Ramos (cell line): Measurements from ENCODE around the gene CCT7.

ENCODE experiments used
- in situ Hi-C: fragments of 300-500 bp; cut with MboI; formaldehyde crosslinking; loops from one replicate; pipeline ENCODE4 v1.14.3; 2022; ENCODE audit warnings: low sequenced_read_pairs; ENCODE audit not compliant: unreplicated experiment

The CCT7 gene

DNA sequence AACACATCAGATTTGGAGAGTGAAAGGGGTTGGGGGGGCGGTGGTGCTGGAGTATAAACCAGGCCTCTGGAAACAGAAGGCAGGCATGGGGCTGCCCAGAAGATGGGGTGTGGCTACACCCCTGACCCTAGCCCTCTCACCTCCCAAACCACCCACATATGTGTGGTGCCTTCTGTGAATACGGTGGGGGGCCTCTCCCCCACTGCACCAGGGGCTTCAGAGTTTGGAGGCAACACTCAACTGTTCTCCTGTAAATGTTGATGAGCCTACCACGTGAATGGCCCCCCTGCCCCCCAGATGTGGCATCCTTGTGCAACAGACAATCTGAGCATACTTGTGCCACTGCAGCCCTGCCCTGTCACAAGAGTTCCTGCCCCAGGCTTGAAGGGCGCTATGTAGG is 30.7 kb downstream of the CCT7 start:
- in situ Hi-C loops: no loop called here

DNA sequence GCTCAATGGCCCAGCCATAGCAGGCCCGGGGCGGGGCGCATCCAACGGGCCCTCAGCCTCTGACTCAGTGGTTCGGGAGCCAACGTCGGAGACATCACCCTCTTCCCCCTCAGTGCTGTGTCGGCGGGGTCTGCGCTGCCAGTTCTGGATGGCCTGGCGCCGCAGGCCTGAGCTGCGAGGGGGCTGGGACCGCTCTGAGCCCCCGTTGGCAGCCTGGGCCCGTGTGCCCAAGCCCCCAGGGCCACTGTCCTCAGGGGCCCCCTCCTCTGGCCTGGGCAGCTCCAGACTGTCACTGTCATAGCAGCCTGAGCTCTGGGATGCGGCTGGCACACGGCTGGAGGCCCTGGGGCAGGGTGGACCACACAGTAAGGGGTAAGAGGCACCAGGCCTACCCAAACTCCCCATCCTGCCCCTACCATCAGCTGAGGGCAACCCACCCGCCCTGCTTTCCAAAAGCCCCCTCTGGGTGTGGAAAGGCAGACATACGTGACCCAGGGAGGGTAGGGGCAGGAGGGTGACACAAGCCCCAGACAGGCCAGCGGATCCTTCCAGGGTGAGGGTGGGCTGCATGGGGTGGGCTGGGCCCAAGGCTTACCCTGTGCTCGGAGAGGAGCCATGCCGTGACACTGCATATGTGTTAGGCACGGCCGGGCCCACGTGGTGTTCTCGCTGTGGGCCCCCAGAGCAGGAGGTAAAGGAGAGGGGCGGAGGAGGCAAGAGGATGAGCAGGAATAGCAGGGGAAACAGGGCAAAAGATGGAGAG is 31.4 kb downstream of the CCT7 start:
- in situ Hi-C loops: no loop called here

DNA sequence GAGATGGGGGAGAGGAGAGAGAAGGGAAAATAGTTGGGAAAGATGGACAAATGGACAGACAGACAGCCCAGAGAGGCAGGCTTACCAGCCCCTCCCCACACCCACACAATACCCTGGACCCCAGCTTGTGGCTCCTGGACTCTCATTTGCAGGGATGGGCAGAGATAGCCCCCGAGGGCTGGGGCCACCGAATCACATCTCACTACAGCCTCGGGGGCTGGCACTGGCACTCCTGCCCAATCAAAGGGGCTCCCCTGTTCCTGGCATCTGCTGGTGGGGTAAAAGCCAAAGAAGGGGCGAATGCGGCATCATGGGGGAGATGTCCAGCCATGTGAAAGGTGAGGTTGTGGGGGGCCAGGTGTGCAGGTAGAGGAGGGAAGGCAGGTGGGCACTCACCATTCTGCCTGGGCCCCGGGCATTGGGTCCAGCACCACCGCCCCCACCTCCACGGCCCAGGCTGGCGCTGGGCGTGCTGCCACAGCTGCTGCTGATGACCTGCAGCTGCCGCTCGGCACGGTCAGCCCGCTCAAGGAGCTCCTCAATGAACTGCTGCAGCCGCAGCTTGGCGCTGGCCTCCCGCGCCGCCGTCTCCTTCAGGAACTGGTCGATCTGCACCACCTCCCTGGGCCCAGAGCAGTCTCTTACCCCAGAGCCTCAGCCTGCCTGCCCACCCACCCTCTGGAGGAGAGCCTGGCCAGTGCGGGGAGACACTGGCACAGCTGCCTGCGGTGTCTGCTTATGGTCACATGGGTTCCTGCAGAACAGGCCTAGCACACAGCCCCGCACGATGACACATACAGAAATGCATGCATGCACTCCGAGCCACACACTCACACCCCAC is 32.2 kb downstream of the CCT7 start:
- in situ Hi-C loops: no loop called here

DNA sequence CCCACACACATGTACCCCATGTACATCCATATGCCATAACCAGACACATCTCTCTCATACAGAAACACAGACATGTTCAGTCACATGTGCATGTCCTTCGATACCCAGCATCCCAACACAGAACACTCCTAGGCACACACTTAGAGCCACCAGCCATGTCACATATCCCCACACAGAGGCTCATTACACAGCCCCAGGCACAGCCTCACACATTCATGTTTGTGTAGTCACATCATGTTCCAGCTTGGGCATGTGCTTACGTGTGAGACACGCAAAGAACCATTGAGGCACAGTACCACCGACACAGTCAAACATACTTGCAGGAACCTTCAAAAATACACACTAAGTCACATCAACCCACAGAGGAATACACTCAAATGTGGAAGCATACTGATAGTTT is 32.9 kb downstream of the CCT7 start:
- in situ Hi-C loops: no loop called here

DNA sequence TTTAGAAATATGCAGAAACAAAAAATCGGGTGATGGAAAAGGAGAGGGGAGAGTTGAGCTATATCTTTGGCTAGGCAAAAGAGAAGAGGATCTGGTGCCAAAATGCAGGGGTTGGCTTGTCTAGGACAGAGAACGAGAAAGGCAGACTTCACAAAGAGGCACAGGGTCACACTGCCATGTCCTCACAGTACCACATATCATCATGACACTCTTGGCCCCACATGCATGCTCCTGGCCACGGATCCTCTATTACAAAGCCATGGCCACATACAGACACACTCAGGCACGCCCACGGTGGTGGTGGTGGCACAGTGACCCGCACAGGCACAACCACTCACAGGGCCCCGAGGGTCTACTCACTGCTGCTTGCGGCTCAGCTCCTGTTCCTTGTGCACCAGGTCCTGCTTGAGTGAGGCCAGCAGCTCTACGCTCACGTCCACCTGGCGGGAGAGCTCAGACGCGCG is 34.3 kb downstream of the CCT7 start:
- in situ Hi-C loops: no loop called here

DNA sequence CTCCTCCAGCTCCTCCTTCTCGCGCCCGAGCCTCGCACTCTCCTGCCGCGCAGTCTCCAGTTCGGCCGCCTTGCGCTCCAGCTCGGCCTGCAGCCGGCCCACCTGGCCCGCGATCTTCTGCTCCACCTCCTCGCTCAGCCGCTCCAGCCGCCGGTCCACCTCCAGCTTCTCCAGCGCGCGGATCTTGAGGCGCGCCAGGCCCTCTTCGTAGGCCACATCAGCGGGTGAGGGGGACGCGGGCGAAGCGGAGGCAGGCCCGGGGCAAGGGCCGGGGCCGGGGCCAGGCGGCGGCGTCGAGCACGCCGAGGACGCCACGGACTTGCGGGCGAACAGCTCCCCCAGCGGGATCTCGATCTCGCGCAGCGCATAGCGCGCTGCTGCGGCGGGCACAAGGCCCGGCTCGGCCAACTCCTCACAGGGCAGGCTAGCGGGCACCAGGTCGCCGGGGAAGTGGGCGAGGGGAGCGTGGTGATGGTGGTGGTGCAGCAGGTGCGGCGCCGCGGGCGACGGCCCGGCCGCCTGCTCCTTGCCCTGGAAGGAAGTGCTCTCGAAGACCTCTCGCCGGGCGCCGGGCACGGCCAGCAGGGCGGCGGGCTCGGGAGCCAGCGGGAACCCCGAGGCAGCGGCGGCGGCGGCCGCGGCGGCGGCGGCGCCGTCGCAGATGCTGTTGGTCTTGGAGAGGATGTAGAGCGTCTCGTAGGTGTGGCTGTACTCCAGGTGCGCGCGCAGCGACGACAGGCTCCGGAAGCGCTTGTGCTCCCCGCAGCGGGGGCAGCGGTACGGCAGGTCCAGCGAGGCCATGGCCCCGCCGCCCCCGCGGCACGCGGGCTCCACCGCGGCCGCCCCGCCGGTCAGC is 35.0 kb downstream of the CCT7 start:
- in situ Hi-C loops: no loop called here

DNA sequence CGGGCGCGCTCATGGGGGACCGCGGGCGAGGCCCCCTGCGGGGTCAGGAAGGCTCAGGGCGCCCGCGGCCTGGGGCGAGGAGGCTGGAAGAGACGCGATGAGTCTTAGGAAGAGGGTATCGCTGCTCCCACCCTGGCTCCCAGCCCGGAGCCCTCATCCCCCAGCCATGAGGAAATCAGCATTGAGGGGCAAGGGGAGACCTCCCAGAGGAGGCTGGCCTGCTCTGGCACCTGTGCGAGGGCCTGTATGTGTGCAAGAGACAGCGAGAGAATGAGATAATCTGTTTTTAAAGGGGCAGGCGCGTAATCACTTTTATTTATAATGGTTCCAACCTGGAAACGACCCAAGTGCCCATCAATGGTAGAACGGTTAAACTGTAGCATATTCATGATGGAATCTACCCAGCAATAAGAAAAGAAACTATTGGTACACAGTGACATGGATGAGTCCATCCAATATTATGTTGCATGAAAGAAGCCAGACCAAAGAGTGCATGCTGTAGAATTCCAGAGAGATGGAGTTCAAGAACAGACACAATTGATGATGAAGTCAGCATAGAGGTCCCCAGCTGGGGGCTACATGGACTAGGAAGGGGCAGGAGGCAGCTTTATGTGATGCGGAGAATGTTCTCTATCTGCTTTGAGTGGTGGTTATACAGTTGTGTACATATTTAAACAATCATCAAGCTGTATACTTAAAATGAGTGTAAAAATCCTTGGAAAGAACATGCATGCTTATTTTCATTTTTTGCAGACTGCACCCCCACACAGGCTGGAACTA is 35.8 kb downstream of the CCT7 start:
- in situ Hi-C loops: no loop called here

DNA sequence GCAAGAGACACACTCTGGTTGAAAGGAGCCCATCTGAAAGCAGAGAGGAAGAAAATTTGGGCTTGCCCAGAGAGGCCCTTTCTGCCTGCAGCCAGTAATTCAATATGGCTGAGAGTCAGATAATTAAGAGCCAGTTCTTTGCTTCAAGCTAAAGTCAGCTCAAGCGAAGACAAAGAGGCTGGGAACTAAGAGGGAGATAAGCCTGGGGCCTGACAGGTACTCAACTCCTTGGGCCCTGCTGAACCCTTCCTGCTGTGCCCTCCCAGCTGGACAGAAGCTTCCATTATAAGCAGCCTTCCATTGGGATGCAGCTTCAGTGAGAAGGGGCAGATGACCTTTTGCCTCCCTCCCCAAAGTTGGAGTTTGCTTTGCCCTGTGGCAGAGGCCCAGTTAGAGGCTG is 38.2 kb downstream of the CCT7 start:
- in situ Hi-C loops: no loop called here

DNA sequence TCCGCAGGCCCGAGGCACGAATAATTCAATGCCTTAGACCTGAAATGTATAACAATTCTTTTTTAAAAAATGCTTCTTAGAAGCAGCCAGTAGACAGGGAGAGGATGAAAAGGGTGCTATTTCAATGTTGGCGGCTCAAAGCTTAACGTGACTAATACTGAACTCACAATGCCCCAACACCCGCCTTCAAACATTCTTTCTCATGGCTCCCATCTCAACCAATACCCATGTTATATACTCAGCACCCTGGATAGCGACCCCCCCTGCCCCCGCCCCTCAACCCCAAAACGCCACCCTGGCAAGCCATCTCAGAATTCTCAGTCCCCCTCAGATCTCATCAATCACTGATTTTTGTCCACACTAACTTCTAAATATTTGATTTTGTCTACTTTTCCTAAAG is 45.7 kb downstream of the CCT7 start:
- in situ Hi-C loops: no loop called here

DNA sequence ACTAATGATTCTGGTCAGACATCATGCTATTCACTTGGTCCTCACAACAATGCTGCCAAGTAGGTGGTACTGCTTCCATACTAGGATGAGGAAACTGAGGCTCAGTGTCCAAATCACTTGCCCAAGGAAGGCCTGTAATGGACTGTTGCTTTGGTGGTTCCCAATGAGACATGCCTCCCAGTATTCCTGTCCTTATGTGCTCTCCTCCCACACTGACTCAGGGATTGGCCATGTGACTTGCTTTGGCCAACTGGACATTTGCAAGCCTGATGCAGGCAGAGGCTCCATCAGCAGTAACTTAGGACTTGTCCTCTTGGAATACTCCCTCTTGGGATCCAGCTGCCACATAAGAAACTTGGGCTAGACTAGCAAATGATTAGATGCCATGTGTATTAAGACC is 47.1 kb downstream of the CCT7 start:
- in situ Hi-C loops: no loop called here

DNA sequence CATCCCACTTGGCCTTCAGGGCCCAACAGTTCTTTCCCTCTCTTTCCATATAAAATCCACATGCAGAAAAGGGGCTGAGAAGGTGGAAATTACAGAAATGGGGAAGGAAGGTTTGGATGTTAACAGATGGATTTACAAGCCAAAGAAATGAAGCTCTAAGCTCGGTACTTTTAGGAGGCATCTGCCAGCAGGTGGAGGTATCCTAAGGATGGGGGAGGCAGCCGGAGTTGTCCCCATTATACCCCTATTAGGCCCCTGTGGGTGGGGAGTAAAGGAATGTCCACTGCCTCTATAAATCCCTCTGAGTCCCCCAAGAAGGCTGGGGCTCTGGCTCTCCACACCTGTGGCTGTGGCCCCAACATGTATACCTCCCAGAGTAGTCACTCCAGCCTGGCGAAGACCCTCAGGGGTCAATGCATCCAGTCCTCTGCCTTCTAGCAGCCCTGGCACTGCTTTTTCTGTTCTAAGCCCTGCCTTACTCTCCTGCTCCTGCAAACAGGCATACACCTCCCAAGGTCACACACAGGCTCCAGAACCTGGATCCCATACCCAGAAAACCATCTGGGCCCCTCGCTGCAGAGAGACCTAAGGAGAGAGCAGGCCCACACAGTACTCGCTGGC is 48.9 kb downstream of the CCT7 start:
- in situ Hi-C loops: no loop called here

DNA sequence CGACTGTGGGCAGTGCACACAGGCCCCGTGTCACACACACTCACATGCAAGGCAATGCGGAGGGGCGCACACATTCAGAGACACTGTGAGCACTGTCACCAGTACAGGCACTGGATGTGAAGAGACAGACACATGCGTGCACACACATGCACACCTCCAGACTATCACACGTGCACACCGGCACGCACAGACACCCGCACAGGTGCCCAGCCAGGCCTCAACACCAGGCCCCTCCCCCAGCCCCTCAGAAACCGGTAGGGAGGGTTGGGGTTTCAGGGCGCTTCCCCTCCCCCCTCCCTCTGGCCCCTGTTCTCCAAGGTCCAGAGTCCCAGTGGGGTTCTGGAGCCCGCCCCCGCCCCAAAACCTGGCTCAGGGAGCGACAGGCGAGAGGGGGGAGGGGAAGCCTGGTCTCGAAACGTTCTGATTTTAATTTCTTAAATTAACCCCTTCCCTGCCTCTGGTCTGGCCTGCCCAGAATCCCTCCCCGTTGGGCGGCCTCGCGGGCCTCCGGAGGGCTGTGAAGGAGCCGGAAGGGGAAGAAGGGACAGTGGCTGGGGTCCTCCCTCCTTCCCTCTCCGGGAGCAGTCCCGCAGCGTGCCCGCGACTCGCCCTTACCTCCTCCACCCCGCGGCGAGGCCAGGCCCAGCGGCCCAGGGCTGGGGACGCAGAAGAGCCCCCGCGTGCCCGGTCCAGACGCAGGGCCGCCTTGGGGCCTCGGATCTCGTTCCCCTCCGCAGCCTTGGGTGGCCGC is 49.6 kb downstream of the CCT7 start:
- in situ Hi-C loops: no loop called here

DNA sequence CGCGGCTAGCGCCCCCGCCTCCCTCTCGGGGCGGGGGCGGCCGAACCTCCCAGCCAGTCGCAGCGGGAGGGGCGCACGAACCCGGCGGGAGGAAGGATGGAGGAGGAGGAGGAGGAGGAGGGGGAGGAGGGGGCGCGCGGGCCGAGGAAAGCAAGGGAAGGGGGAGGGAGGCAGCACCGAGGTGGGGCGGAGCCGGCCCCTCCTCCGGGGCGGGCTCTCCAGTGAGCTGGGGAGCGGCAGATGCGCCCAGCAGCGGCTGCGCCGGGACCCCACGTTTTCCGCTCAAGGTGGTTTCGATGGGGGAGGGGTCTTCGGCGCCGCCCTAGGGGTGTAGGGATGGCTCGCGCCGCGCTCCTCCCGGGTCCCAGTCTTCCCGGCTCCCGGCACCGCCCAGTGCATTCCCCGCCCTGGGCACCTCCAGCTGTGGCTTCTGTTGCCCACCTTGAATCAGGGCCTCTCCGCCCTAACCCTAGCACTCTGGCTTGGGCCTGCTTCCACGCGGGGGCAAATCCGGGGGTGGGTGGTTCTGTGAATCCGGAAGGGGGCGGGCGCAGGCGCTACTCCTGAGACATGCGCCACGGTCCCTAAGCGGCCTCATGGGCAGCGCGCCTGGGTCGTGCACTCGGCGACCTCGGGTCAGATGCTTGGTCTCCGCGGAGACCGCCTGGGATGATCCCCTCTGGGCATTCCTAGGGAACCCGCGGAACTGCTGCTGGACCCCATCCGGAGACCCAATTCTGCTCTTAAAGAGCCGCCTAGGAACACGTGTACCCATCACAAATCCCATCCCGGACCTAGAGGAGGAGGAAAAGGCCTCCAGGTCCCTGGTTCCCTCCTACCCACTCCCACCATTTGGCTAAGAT is 50.4 kb downstream of the CCT7 start, which contains the start of gene FBXO41:
Gene FBXO41, minus strand, starts transcription at position 183 of the 863 bp plus-strand sequence. CDS start 14,848 bp downstream, outside the sequence.
- in situ Hi-C loops: no loop called here

DNA sequence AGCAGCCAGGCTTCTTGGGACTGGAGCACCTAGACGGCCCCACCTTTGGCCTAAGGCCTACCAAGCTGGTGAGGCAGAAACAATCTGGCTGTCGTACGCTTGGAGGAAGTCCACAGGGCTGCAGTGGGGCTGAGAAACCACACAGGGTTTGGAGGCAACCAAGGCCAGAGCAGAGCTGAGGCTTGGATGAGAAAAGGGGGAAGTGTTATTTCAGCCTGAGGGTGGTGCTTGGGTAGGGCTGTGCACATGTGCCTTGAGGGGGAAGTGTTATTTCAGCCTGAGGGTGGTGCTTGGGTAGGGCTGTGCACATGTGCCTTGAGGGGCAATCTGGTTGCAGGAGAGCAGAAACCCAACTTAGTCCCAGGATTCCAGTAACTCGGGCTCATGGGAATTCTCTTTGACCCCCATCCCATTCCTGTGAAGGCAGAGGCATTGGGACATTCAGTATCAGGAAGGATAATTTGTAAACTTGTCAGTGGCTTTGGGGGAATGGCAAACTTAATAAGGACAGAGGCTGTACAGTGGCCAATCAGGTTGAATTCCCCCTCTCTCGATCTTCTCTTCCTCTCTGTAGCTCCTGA is 51.1 kb downstream of the CCT7 start:
- in situ Hi-C loops: no loop called here

DNA sequence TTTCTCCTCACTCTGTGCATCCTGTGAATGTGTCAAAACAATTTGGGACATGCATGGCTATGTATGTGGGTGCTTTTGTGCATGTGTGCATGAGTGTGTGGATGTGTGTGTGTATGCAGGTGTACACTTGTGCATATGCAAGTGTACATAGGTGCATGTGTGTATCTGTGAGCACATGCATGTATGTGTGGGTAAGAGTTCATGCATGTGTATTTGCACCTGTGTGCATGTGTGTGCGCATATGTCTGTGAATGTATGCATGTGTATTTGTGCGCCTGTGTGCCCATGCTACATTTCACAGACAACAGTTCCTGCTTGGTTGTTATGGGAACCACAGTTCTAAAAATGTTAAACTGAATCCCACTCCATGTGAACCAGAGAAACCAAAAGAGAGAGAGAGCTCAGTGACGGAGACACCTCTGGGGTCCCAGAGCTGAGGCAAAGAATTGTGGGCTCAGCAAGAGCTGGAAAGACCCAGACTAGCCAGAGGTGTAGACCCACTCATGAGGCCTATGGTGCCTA is 52.1 kb downstream of the CCT7 start:
- in situ Hi-C loops: no loop called here

DNA sequence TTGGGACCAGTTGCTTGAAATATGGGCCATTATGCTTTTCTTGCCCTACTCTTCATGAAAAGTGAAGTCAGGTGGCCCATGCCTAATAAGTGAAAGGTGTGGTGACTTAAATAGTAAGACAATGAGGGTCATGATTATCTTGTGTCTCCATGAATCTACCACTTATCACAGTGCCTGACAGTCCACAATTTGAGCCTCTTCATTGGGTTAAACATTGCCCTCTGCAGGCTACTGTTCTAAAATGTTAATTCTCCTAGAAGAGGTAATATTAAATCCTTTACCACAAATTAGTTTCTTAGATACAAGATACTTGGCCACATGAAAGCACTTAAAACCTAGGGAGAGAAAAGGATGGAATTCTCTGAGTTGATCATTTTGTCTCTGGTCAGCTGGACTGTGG is 55.2 kb downstream of the CCT7 start:
- in situ Hi-C loops: no loop called here
